ENCODE measurements around the gene NT5M.
A peak's percentile ranks its signal among the peaks of the same experiment; 100 is the strongest.

The NT5M gene

DNA sequence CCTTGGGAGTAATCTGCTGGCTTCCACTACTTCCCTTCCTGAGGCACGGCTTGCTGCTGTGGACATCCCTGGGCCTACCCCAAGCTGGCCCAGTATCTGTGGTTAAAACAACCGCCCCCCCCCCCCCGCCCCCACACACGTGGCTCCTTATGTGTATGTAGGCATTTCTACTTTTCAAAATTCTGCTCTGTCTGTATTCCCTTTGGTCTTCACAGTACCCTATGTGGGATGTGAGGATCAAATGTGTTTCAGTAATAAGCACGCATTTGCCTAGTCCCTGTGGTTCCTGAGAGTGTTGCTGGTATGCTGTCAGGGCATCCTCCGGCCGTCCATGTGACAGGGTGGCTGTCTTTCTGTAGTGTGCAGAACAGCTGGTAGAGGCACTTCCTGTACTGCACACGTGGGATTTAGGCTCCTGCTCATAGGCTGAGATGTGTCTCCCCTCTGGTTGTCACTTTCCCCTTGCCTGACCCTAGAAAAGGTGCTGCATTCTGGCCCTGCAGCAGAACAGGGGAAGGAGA, 2.2 kb downstream of the NT5M start:
- TF ChIP-seq, protein P1, sequence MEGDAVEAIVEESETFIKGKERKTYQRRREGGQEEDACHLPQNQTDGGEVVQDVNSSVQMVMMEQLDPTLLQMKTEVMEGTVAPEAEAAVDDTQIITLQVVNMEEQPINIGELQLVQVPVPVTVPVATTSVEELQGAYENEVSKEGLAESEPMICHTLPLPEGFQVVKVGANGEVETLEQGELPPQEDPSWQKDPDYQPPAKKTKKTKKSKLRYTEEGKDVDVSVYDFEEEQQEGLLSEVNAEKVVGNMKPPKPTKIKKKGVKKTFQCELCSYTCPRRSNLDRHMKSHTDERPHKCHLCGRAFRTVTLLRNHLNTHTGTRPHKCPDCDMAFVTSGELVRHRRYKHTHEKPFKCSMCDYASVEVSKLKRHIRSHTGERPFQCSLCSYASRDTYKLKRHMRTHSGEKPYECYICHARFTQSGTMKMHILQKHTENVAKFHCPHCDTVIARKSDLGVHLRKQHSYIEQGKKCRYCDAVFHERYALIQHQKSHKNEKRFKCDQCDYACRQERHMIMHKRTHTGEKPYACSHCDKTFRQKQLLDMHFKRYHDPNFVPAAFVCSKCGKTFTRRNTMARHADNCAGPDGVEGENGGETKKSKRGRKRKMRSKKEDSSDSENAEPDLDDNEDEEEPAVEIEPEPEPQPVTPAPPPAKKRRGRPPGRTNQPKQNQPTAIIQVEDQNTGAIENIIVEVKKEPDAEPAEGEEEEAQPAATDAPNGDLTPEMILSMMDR (IDR thresholded peaks at IDR 0.05), result no peak
- Histone ChIP-seq H3K4me1 (peaks cover 0 to 21% (median 9%) of the 10 kb centered on the region in 4 donors), H3K9me3 (no peaks in the 10 kb centered on the region), H3K27ac (no peak overlapping the region), H3K27me3 (no peaks in the 10 kb centered on the region), H3K4me3 (no peak overlapping the region), H3K36me3 (no peaks in the 10 kb centered on the region)
- DNase-seq, result peak in 1 of 2 donors; percentile 40
- intact Hi-C loops (cut with DNase I; ENCODE audit: low total_unique reads), result no loop called here

DNA sequence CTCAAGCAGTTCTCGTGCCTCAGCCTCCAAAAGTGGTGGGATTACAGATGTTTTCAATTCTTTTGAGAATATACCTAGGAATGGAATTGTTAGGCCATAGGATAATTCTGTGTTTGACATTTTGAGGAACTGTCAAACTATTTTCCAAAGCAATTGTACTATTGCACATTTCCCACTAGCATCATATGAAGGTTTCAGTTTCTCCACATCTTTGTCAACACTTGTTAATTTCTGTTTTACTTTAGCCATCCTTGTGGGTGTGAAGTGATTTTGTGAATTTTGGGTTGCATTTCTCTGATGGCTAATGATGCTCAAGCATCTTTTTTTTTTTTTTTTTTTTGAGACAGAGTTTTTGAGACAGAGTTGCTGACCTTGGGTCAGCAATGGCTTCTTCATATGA, 6.2 kb downstream of the NT5M start:
- H3K4me3 ChIP-seq, result no peak overlapping the region
- peaks cover 0 to under 1% (median 0%) of the 10 kb centered on the region in 4 donors for H3K4me1 ChIP-seq
- H3K27ac ChIP-seq, result no peak overlapping the region
- TF ChIP-seq, protein P1 (IDR thresholded peaks at IDR 0.05), result no peak
- DNase-seq, result no peak
- H3K9me3 ChIP-seq, result no peaks in the 10 kb centered on the region
- no peaks in the 10 kb centered on the region for H3K27me3 ChIP-seq
- no peaks in the 10 kb centered on the region for H3K36me3 ChIP-seq
- intact Hi-C loops (cut with DNase I; ENCODE audit: low total_unique reads), result no loop called here

DNA sequence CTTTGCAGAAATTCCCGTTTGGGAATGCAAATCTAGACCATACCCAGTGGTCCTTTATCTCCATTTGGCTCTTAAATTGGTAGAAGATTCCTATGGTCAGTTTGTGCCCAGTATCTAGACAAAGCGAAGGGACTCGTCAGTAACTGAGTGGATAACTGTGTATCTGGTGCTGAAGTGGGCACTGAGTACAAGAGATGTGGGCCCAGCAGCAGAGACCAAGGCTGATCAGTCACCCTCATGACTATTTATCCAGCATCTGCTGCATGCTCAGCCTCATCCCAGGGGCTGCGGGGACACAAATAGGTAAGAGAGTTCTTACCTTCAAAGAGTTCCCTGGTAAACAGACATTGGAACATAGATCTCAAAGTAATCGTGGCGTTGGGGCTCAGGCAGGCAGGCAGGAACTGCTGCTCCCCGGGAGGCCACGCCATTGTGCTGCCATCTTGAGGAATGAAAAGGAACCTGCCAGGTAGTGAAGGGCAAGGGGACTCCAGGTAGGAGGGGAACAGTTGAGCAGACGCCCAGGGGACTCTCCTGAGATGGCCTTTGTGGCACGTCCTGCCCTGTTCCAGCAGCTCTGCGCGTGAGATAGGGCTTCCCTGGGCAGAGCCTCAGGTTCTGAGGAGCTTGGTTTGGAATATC, 10.3 kb downstream of the NT5M start:
- intact Hi-C loops (cut with DNase I; ENCODE audit: low total_unique reads), result loop anchor here (5.0 kb wide), 1 partner anchor 311 kb away; no protein-coding TSS in a partner anchor

DNA sequence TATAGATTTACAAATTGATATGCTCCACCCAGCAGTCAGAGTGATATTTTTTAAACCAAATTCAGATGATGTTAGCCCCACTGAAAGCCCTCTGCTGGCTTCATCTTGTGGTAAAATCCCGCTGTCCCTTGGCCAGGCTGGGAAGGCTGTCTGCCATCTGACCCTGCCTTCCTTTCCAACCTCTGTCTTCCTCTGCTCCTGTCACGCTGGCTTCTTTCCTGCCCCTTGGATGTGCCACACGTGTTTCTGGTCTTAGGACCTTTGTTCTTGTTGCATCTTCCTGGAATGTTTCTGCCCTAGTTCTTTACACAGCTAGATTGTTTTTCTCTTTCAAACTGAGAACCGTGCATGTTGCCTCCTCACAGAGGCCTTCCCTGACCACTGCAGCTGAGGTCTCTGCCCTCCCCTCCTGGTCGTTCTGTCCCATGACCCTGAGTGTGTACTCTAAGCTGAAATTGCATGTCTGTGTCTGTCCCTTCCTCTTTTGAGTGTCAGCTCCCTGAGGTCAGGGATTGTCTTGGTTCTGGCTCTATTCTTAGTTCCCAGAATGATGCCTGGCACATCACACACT, 11.4 kb downstream of the NT5M start:
- H3K27ac ChIP-seq, result no peak overlapping the region
- intact Hi-C loops (cut with DNase I; ENCODE audit: low total_unique reads), result loop anchor here (5.0 kb wide), 1 partner anchor 312 kb away; no protein-coding TSS in a partner anchor
- H3K4me1 ChIP-seq, result no peaks in the 10 kb centered on the region
- DNase-seq, result peak in 1 of 2 donors; percentile 4
- H3K9me3 ChIP-seq, result no peaks in the 10 kb centered on the region
- no peak overlapping the region for H3K4me3 ChIP-seq
- no peaks in the 10 kb centered on the region for H3K27me3 ChIP-seq
- H3K36me3 ChIP-seq, result no peaks in the 10 kb centered on the region
- TF ChIP-seq, protein P1 (IDR thresholded peaks at IDR 0.05), result no peak

More for the DNA sequence above, 10.3 kb downstream of the NT5M start:
- Histone ChIP-seq H3K9me3 (no peaks in the 10 kb centered on the region), H3K4me1 (no peaks in the 10 kb centered on the region), H3K36me3 (no peaks in the 10 kb centered on the region), H3K27me3 (no peaks in the 10 kb centered on the region), H3K27ac (no peak overlapping the region), H3K4me3 (no peak overlapping the region)
- DNase-seq, result peak in 1 of 2 donors; percentile 60
- TF ChIP-seq, protein P1 (IDR thresholded peaks at IDR 0.05), result peak; percentile 19 to 22

DNA sequence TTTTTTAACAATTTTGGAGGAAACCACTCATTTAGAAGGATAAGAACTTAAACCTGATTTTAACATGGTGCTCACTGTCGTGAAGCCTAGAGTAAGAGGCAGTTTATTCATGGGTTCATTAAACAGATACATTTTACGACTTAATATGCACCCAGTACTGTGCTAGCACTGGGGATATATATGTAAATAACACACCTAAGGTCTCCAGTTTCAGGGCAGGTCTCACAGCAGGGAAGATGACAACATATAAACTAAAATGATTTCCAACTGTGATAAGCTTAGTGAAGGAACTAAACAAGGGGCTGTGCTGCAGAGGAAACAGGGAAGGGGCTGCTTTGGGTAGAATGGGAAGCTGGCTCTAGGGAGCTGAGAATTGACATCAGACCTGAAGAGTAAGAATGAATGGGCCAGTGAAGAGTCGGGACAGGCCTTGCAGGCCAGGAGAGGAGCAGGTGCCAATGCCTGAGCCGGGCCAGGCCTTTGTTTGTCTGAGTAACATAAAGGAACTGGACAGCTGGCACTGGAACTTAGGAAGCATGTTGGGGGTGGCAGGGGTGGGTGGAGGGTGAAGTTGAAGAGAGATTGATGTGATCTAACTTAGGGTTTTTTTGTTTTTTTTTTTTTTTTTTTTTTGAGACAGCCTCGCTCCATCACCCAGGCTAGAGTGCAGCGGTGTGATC, 12.1 kb downstream of the NT5M start:
- no peaks in the 10 kb centered on the region for H3K9me3 ChIP-seq
- peak in 1 of 2 donors; percentile 25 for DNase-seq
- intact Hi-C loops (cut with DNase I; ENCODE audit: low total_unique reads), result no loop called here
- H3K27ac ChIP-seq, result no peak overlapping the region
- H3K36me3 ChIP-seq, result no peaks in the 10 kb centered on the region
- no peaks in the 10 kb centered on the region for H3K27me3 ChIP-seq
- no peak overlapping the region for H3K4me3 ChIP-seq
- TF ChIP-seq, protein P1 (IDR thresholded peaks at IDR 0.05), result no peak
- H3K4me1 ChIP-seq, result no peaks in the 10 kb centered on the region
